GM21723 (cell line): Measurements from ENCODE around the gene INAVA.
"Not testable (repeated sequence)": the region's sequence is repeated elsewhere in the genome, so short reads cannot be mapped to it uniquely, and the experiment has no call there.

Source experiments
- ATAC-seq: cut with Tn5 transposase; IDR thresholded peaks from one replicate; pipeline ENCODE4 v1.9.1; 2021; ENCODE audit warnings: mild to moderate bottlenecking, moderate library complexity; ENCODE audit not compliant: unreplicated experiment

The INAVA gene

GRCh38 chr1:200916681-200917080 lies 22.0 kb downstream of the INAVA start:
- ATAC-seq: no peak

GRCh38 chr1:200917291-200917817 lies 22.7 kb downstream of the INAVA start:
- no peak for ATAC-seq

- no peak for ATAC-seq
These were observed 23.3 kb downstream of the INAVA start for GRCh38 chr1:200918006-200918405.

- no peak for ATAC-seq
These were observed 24.7 kb downstream of the INAVA start for GRCh38 chr1:200919386-200919785.

GRCh38 chr1:200921571-200922110 lies 26.9 kb downstream of the INAVA start:
- ATAC-seq: no peak

- ATAC-seq: no peak
These were observed 27.7 kb downstream of the INAVA start for GRCh38 chr1:200922406-200922805.

GRCh38 chr1:200923601-200924000 lies 28.9 kb downstream of the INAVA start:
- ATAC-seq: no peak

GRCh38 chr1:200925831-200926230 lies 31.1 kb downstream of the INAVA start:
- no peak for ATAC-seq

- ATAC-seq: no peak
These were observed 35.0 kb downstream of the INAVA start for GRCh38 chr1:200929530-200930278.

GRCh38 chr1:200930285-200930684 lies 35.6 kb downstream of the INAVA start:
- ATAC-seq: not testable (repeated sequence)

- ATAC-seq: no peak
These were observed 37.1 kb downstream of the INAVA start for GRCh38 chr1:200931776-200932175.

GRCh38 chr1:200934676-200935245 lies 40.1 kb downstream of the INAVA start:
- no peak for ATAC-seq

- not testable (repeated sequence) for ATAC-seq
These were observed 40.7 kb downstream of the INAVA start for GRCh38 chr1:200935286-200935962.

- ATAC-seq: no peak
These were observed 44.3 kb downstream of the INAVA start for GRCh38 chr1:200938955-200939354.

GRCh38 chr1:200945111-200945510 lies 50.4 kb downstream of the INAVA start:
- no peak for ATAC-seq

GRCh38 chr1:200947059-200947566 lies 52.4 kb downstream of the INAVA start:
- no peak for ATAC-seq

- no peak for ATAC-seq
These were observed 54.9 kb downstream of the INAVA start for GRCh38 chr1:200949626-200950025.

GRCh38 chr1:200951016-200951415 lies 56.3 kb downstream of the INAVA start:
- ATAC-seq: no peak

- ATAC-seq: no peak
These were observed 59.7 kb downstream of the INAVA start for GRCh38 chr1:200954434-200954833.

- ATAC-seq: no peak
These were observed 63.9 kb downstream of the INAVA start for GRCh38 chr1:200958597-200958996.

- no peak for ATAC-seq
These were observed 64.8 kb downstream of the INAVA start for GRCh38 chr1:200959411-200959921.
